Measurements from ENCODE around the gene MAD1L1. TPM values are rescaled to one million over a fixed set of nuclear protein-coding genes. Genes with fewer than 3 reads are reported as not detected.

MAD1L1 gene
- total RNA-seq, 1 experiment from 2014 or later = 43.8 TPM

GRCh38 chr7:1914321-1914720 lies 318.4 kb downstream of the MAD1L1 start:
- CTCF ChIA-PET = no interaction called here
- no peaks in the 10 kb centered on the region for H3K36me3 Mint-ChIP-seq
- no peaks in the 10 kb centered on the region for H3K4me1 Mint-ChIP-seq
- DNase-seq (ENCODE audit: low spot score) = no peak
- no peak for ATAC-seq
- no peaks in the 10 kb centered on the region for H3K9me3 Mint-ChIP-seq
- no peaks in the 10 kb centered on the region for H3K27me3 Mint-ChIP-seq (ENCODE audit: low read depth)
- no peak overlapping the region for H3K4me3 Mint-ChIP-seq
- POLR2A ChIA-PET = no interaction called here
- peak overlapping the region; percentile 63 for H3K27ac Mint-ChIP-seq
- TF ChIP-seq ZNF317 (CRISPR knock-in tag; IDR thresholded peaks at IDR 0.05; ENCODE audit: borderline replicate concordance, low read depth) (no peak), TEAD4 (CRISPR knock-in tag; IDR thresholded peaks at IDR 0.05) (no peak), OVOL2 (CRISPR knock-in tag; IDR thresholded peaks at IDR 0.05; ENCODE audit: borderline replicate concordance) (no peak), FOXJ3 (CRISPR knock-in tag; IDR thresholded peaks at IDR 0.05; ENCODE audit: borderline replicate concordance) (no peak), ETV6 (CRISPR knock-in tag; IDR thresholded peaks at IDR 0.05) (no peak), CDX4 (CRISPR knock-in tag; IDR thresholded peaks at IDR 0.05; ENCODE audit: borderline replicate concordance) (no peak), ATF3 (CRISPR knock-in tag; conservative IDR thresholded peaks at IDR 0.05) (no peak), ZMAT4 (CRISPR knock-in tag; IDR thresholded peaks at IDR 0.05) (no peak), SMAD4 (CRISPR knock-in tag; IDR thresholded peaks at IDR 0.05) (no peak), USF1 (CRISPR knock-in tag; IDR thresholded peaks at IDR 0.05) (no peak), ZNF121 (CRISPR knock-in tag; IDR thresholded peaks at IDR 0.05) (no peak), NR2C2 (CRISPR knock-in tag; IDR thresholded peaks at IDR 0.05) (no peak), FOXK1 (CRISPR knock-in tag; IDR thresholded peaks at IDR 0.05) (no peak), TCF7 (CRISPR knock-in tag; IDR thresholded peaks at IDR 0.05; ENCODE audit: low read depth) (no peak), EMX1 (CRISPR knock-in tag; IDR thresholded peaks at IDR 0.05) (no peak), MYBL2 (CRISPR knock-in tag; IDR thresholded peaks at IDR 0.05) (no peak), ZNF138 (CRISPR knock-in tag; conservative IDR thresholded peaks at IDR 0.05) (no peak), JUN (CRISPR knock-in tag; IDR thresholded peaks at IDR 0.05) (no peak), TEAD1 (CRISPR knock-in tag; IDR thresholded peaks at IDR 0.05) (no peak), TP53 (CRISPR knock-in tag; IDR thresholded peaks at IDR 0.05) (no peak)

- H3K4me1 Mint-ChIP-seq = no peaks in the 10 kb centered on the region
- H3K4me3 Mint-ChIP-seq = no peak overlapping the region
Measured at GRCh38 chr7:1913466-1914282, 319.1 kb downstream of the MAD1L1 start.

More at GRCh38 chr7:1913466-1914282, 319.1 kb downstream of the MAD1L1 start:
- CTCF ChIA-PET = no interaction called here
- no peak for DNase-seq (ENCODE audit: low spot score)
- POLR2A ChIA-PET = no interaction called here
- Mint-ChIP-seq H3K36me3 (no peaks in the 10 kb centered on the region), H3K27me3 (ENCODE audit: low read depth) (no peaks in the 10 kb centered on the region), H3K9me3 (no peaks in the 10 kb centered on the region), H3K27ac (peak overlapping the region; percentile 63)
- no peak for TF ChIP-seq E2F5 (CRISPR knock-in tag; IDR thresholded peaks at IDR 0.05)
- no peak for TF ChIP-seq STAT6 (CRISPR knock-in tag; conservative IDR thresholded peaks at IDR 0.05; ENCODE audit: low read depth)
- no peak for TF ChIP-seq ZBTB43 (CRISPR knock-in tag; IDR thresholded peaks at IDR 0.05)
- no peak for ATAC-seq
